Adrenal gland (tissue), 12 donors: Measurements from ENCODE around the gene PNPLA7. TPM values are rescaled to one million over a fixed set of nuclear protein-coding genes. Genes with fewer than 3 reads are reported as not detected.

ENCODE experiments used
- DNase-seq, 7 donors: peaks; one replicate each; pipeline ENCODE4 v3.0.0-alpha.2; 2019 to 2020
- H3K27ac ChIP-seq, 5 donors: fragments of 200-600 bp; sonication (generic) in 4 of 5; 1 replicate in 3 of 5; 2 replicates in 2 of 5; pipeline versions ENCODE4 v1.5.1 to v1.8.0; 2016 to 2020; ENCODE audit warnings: mild to moderate bottlenecking in 1 of 5
- H3K27me3 ChIP-seq: fragments of 200-600 bp; 2 replicates; pipeline ENCODE4 v1.8.0; 2021
- H3K36me3 ChIP-seq, 2 donors: fragments of 200-600 bp; replicated peaks in 1 of 2; 1 replicate in 1 of 2; 2 replicates in 1 of 2; pipeline versions ENCODE4 v1.5.1 to v1.8.0; 2018 to 2022
- H3K4me1 ChIP-seq, 2 donors: fragments of 200-600 bp; replicated peaks in 1 of 2; 1 replicate in 1 of 2; 2 replicates in 1 of 2; pipeline versions ENCODE4 v1.5.1 to v1.8.0; 2018 to 2021
- H3K4me3 ChIP-seq, 4 donors: fragments of 200-600 bp; sonication (generic) in 3 of 4; one replicate each; pipeline ENCODE4 v1.5.1; 2016 to 2018
- H3K9me3 ChIP-seq, 3 donors: fragments of 200-600 bp; sonication (generic) in 1 of 3; replicated peaks in 1 of 3; 1 replicate in 2 of 3; 2 replicates in 1 of 3; pipeline versions ENCODE4 v1.5.1 to v1.8.0; 2016 to 2021
- POLR2A ChIP-seq, 2 donors: fragments of 450-650 bp; IDR thresholded peaks; one replicate each; pipeline ENCODE4 v1.6.1; 2017; ENCODE audit warnings: antibody characterized with exemption in 2 of 2, mild to moderate bottlenecking in 2 of 2, moderate library complexity in 1 of 2
- WGBS, 4 donors: extraction: QIAGEN DNeasy Blood & Tissue Kit in 2 of 4; methylation state at CpG; one replicate each; pipeline versions ENCODE4 v1.1.5 to v1.1.7; 2013 to 2017; 5-methylcytosine and 5-hydroxymethylcytosine counted together
- intact Hi-C, 2 donors: fragments of 100-400 bp; cut with DNase I; formaldehyde crosslinking; loops; one replicate each; pipeline versions ENCODE4 v1.14.1 to v1.15.0; 2022 to 2023
- polyA plus RNA-seq, 3 donors: library from polyadenylated mRNA; stranded (reverse); fragments of 200-250 nt in 2 of 3; fragments of 350-450 nt in 1 of 3; fragmentation: Illumina TruSeq in 1 of 3; extraction: RNeasy Lipid Tissue Mini Kit (QIAGEN cat#74804) in 1 of 3; gene quantifications; one replicate each; pipeline ENCODE4 v1.2.3, GENCODE V29; 2013 to 2014
- total RNA-seq, 9 donors: library from RNA; depleted of rRNA in 4 of 9; stranded (reverse); fragments of >200 nt in 4 of 9; fragments of 120-200 nt in 1 of 9; fragmentation: NEBNext Ultra II Directional in 1 of 9; extraction: Animal tissue kit (Norgen Biotek cat#: 25700) in 1 of 9; gene quantifications; one replicate each; pipeline versions ENCODE4 v1.1.0 to v1.2.4, GENCODE V29; 2013 to 2023
- TF ChIP-seq, protein P1 (sequence below), 6 experiments: fragments of 450-650 bp in 4 of 6; fragments of 200-600 bp in 2 of 6; sonication (generic) in 1 of 6; IDR thresholded peaks; 1 replicate in 5 of 6; 2 replicates in 1 of 6; pipeline versions ENCODE4 v1.5.1 to v1.8.0; 2016 to 2021; ENCODE audit warnings: antibody characterized with exemption in 6 of 6, mild to moderate bottlenecking in 2 of 6, moderate library complexity in 1 of 6
- donor health status: healthy with polysubstance abuse.
- donor health status: Bipolar disorder and iron deficiency.
- donor health status: DM: yes; HTN: yes; CAD: no.
- donor health status: DM: no; HTN: no; CAD: no.
- donor health status: DM: no; HTN: no; CAD: no.
- donor health status: DM: yes; HTN: yes; CAD: no.

The PNPLA7 gene
- total and polyA plus RNA-seq, 12 donors = 0.44 to 64.1 (median 10.8) TPM

DNA sequence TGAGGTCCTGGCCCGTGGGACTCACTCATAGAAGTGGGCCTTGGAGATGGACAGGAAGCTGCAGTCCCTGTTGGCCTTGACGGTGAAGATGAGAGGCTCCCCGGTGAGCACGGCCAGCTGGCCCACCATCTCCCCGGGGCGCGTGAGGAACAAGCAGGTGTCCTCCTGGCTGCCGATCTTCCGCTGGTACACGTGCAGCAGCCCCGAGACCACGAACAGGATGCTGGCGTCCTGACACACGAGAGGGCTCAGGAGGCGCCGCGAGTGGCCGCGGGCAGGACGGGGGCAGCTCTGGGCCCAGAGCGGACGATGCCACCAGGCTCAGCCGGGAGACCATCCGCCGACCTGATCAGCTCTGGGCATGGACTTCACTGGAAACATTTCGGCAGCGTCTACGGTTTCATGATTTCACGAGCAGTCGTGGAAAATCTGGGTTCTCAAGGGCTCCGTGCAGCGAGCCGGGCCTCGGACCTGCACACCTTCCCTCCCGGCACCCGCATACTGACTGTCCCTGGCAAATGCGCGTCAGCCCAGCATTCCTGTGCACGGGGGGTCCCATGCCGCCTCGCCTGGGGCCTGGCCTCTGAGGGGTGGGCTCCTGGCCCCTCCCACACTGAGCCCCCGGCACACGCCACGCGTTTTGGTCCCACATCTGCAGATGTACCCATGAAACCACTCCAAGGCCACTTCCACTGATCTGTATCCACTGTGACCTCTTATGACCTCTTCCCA, 49.4 kb downstream of the PNPLA7 start:
- no peaks in the 10 kb centered on the region for H3K36me3 ChIP-seq
- TF ChIP-seq, protein P1, sequence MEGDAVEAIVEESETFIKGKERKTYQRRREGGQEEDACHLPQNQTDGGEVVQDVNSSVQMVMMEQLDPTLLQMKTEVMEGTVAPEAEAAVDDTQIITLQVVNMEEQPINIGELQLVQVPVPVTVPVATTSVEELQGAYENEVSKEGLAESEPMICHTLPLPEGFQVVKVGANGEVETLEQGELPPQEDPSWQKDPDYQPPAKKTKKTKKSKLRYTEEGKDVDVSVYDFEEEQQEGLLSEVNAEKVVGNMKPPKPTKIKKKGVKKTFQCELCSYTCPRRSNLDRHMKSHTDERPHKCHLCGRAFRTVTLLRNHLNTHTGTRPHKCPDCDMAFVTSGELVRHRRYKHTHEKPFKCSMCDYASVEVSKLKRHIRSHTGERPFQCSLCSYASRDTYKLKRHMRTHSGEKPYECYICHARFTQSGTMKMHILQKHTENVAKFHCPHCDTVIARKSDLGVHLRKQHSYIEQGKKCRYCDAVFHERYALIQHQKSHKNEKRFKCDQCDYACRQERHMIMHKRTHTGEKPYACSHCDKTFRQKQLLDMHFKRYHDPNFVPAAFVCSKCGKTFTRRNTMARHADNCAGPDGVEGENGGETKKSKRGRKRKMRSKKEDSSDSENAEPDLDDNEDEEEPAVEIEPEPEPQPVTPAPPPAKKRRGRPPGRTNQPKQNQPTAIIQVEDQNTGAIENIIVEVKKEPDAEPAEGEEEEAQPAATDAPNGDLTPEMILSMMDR (IDR thresholded peaks at IDR 0.05) = no peak
- H3K4me1 ChIP-seq = no peaks in the 10 kb centered on the region
- 94 to 96% (median 95%) methylated on average over 23 to 45 of the region's 45 CpGs for WGBS, 4 donors
- intact Hi-C loops = no loop called here
- DNase-seq = no peak
- no peaks in the 10 kb centered on the region for H3K27me3 ChIP-seq
- no peak overlapping the region for H3K27ac ChIP-seq
- H3K4me3 ChIP-seq = no peak overlapping the region
- no peaks in the 10 kb centered on the region for H3K9me3 ChIP-seq

DNA sequence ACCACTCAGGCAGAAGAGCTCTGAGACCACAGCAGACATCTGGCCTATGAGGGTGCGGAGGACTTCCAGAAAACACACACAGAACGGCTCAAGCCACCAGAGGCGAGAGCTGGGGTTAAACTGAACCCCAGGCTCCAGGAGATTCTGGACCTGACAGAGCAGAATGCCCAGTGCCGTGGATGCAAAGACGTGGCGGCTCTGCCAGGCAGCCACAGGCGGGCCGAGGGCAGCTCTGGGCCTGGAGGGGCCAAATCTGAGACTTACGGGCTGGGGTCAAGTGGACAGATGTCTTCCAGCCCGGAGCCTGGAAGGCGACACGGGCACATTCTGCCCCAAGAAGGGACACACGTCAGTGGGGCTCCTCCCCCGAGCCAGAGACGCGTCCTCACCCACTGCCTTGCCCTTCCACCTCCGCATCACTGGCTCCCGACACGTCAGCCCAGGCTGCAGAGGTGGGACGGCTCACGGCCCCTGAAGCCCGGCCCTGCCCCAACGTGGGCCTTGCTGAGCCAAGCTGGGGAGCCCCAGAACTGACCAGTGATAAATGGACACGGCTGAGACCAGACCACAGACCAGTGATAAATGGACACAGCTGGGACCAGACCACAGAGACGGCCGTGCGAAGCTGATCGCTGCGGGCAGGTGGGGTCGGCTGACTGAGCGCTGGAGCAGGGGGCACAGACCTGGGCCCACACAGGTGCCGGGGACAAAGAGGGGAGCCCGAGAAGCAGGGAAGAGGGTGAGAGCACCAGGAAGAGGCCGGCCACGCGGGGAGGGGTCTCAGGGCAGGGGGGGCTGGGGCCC, 50.1 kb downstream of the PNPLA7 start:
- 92 to 96% (median 93%) methylated on average over 25 to 36 of the region's 36 CpGs for WGBS, 4 donors
- Histone ChIP-seq H3K9me3 (no peaks in the 10 kb centered on the region), H3K4me3 (no peak overlapping the region), H3K4me1 (no peaks in the 10 kb centered on the region), H3K36me3 (no peaks in the 10 kb centered on the region), H3K27ac (no peak overlapping the region), H3K27me3 (no peaks in the 10 kb centered on the region)
- TF ChIP-seq POLR2A (IDR thresholded peaks at IDR 0.05) = no peak
- TF ChIP-seq, protein P1 (IDR thresholded peaks at IDR 0.05) = no peak
- no peak for DNase-seq
- intact Hi-C loops = no loop called here

DNA sequence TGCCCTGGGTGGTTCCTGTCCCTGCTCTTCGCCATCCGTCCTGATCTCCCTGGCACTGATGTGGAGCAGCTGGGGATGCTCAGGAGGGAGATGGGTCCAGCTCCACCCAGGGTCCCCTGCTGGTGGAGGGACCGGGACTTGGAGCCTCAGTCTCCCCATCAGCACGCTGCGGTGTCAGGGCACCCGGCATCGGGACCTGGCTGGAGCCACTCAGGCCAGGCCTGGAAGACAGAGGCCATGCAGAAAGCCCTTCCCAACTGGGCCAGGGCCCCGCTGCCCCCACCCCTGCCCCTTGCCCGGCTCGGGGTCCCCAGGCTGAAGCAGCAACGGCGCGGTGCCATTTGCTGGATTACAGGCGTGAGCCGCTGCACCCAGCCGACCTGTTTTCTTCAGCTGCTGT, 50.8 kb downstream of the PNPLA7 start:
- H3K4me3 ChIP-seq = no peak overlapping the region
- 90 to 100% (median 93%) methylated on average over 2 to 16 of the region's 16 CpGs; no CpG with 5 or more reads in 1 of the 4 donors for whole genome bisulfite sequencing, 4 donors
- intact Hi-C loops = no loop called here
- H3K4me1 ChIP-seq = no peaks in the 10 kb centered on the region
- no peaks in the 10 kb centered on the region for H3K36me3 ChIP-seq
- H3K27ac ChIP-seq = no peak overlapping the region
- TF ChIP-seq, protein P1 (IDR thresholded peaks at IDR 0.05) = no peak
- no peak for TF ChIP-seq POLR2A (IDR thresholded peaks at IDR 0.05)
- H3K9me3 ChIP-seq = no peaks in the 10 kb centered on the region
- no peak for DNase-seq
- no peaks in the 10 kb centered on the region for H3K27me3 ChIP-seq

- intact Hi-C loops = no loop called here
- Histone ChIP-seq H3K4me1 (no peaks in the 10 kb centered on the region), H3K36me3 (no peaks in the 10 kb centered on the region), H3K9me3 (no peaks in the 10 kb centered on the region), H3K27me3 (no peaks in the 10 kb centered on the region), H3K4me3 (no peak overlapping the region), H3K27ac (no peak overlapping the region)
- WGBS, 4 donors = 91 to 92% (median 91%) methylated on average over 12 to 16 of the region's 16 CpGs
- TF ChIP-seq, protein P1 (IDR thresholded peaks at IDR 0.05) = no peak
- no peak for TF ChIP-seq POLR2A (IDR thresholded peaks at IDR 0.05)
- no peak for DNase-seq
These were observed 51.5 kb downstream of the PNPLA7 start for GRCh38 chr9:137498720-137499150.
